Activated CD8-positive, alpha-beta memory T cell treated with anti-CD3 and anti-CD28 coated beads for 24 hours (primary cell): ENCODE data around the gene ALK.

Experiments
- DNase-seq: peaks from one replicate; pipeline ENCODE4 v3.0.0-alpha.2; 2020

Gene ALK

DNA sequence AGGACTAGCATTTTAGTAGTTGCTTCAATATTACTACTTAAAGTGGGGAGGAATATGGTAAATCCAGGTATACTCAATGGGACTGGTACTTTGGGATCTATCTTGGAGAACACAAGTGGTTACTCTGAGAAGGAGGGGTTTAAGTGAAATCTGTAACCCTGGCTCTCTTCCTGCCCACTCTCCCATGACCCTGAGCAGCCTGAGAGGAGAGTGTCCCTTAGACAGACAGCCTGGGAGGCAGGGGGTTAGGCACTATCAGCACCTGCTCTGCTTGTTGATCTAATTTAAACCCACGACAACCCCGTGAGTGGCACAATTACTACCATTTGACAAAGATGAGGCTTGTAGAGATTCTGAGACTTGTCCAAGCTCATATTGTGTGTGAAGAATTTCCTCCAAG lies 395.5 kb downstream of the ALK start:
- DNase-seq, result no peak

DNA sequence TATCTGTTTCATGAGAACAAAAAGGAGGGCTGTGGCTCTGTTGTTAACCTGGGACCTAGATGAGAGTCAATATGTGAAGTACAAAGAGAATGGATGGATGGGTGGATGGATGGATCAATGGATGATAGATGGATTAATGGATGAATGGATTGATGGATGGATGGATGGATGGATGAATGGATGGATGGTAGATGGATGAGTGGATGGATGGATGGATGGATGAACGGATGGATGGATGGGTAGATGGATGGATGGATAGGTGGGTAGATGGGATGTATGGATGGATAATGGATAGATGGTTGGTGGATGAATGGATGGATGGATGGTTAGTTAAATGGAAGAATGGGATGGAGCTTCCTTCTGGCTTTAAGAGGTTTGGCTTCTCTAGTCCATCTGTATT lies 396.7 kb downstream of the ALK start:
- DNase-seq, result no peak

DNA sequence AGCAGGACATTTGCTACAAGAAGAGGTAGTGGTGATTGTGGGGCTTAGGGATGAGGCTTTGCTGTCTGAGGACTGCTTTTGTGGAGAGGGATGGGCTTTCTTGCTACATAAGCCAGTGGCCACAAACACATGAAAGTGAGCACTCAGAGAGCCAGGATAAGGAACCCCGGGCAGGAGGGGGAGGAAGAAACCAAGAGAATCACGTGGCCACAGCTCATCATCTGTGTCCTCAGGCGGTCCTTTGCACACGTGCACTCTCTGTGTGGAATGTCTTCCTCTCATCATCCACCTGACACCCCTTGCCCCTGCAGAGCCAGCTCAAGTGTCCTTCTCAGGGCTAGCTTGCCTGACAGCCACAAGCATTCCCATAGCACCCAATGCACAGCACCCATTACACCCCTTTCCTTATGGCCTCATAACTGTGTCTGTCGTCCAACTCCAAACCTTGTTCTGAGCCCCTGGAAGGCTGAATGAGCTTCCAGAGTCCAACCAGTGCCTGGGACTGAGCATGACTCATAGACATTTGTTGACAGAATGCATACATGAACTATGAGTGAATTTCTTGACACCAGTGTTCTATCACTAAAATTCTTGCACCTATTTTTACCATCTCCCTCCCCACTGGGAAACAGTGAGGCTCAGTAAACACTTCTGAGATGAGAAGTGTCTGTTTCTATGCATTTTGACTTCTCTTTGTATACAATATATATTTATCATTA lies 398.3 kb downstream of the ALK start:
- no peak for DNase-seq

DNA sequence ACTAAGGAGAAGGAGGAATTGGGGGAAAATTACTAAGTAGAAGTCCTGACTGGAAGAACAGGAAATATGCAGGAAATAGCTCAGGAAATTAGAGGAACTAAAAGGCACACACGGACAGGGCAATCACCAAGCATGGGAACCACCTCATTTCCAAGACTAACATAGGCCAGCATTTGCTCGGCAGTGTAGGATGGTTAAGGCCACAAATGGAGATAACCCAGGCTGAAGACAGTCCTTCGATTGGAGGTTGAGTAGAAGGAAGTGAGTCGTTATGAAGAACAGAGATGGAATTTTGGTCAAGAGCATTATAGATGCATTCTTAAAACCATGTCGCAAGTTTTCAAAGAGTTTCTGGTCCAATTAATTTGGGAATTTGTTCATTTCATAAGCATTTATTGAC lies 401.4 kb downstream of the ALK start:
- DNase-seq, result no peak

DNA sequence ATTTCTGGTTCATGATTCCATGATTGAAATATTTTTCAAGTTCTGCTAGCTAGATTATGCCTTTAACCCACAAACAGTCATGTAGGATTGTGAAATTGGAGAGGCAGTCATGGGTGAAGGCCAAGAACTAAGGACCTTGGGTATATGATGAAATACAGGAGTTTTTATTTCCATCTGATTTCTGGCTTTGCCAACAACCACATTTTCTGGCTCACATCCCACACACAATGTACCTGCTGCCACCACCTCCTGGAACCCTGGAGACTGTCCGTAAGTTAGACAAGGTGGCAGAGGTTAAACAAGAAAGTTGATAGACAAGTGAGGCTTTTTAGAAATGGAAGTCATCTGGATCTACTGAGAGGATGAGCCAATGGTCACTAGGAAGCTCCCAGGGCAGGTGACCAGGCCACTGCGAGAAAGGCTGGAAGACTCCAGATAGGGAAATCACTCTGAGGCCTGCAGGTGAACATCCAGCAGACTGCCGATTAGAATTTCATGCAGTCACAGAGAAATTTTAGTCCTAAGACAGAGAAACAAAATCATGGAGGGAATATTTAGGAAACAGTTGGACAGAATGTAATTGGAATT lies 402.0 kb downstream of the ALK start:
- no peak for DNase-seq

DNA sequence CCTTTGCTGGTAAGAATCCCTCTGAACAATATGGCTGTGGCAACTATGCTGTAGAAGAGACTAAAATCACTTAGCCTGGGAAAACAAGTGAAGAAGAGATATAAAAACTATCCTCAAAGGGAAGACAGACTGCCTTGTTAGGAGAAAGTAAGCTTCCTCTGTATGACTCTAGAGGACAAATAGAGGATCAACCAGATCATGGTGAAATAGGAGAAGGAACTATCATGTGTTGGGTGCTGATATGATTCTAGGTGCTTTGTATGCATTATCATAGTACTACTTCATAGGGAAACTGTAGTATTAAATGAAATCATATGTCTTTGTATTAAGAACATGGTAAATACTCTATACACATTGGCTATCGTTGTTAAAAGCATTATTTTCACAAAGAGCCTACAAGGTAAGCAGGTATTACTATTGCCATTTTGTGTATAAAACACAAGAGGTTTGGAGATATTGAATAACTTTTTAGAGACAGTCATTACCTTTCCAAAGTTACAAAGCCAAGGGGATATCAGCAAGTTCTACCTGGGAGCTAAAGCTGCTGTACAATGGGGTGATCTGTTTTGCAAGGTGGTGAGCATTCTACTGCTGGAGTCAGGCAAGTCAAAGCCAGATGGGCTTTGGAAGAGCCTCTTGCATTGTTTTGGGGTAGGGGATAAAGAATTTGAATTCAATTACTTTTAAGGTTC lies 402.6 kb downstream of the ALK start:
- DNase-seq, result no peak

DNA sequence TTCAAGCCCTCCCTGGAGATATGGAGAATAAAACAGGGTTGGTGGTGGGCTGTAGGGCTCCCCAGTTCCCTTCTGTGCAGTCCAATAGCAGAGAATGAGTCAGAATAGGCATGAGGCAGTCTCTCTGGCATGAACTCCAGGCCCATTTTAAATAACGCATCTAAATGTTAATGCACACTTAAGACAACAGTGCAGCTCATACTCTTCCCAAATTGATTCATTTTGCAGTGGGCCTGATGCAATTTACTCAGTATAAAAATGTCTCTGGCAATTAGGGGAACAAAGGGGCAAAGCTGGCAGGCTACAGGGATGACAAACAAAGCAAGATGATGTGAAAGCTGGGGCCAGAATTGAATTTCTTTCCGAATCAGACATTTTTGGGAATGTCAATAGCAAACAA lies 403.4 kb downstream of the ALK start:
- DNase-seq, result no peak

DNA sequence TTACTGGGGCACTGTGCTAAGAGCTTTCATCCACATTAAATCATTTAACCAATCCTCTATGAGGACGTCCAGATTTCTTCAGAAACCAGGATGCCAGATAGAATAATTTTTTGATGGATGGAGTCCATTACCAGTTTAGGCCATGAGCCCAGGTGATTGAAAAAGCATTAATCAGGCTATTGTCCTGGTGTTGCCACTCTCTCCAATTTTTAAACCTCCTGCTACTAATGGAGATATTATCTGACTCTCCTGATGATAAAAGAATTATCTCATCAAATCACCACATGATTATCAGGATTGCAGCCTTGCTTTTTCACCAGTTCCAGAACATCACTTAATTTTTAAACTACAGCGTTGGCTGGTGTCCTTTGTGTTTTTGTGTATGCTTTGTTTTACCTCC lies 404.0 kb downstream of the ALK start:
- no peak for DNase-seq

DNA sequence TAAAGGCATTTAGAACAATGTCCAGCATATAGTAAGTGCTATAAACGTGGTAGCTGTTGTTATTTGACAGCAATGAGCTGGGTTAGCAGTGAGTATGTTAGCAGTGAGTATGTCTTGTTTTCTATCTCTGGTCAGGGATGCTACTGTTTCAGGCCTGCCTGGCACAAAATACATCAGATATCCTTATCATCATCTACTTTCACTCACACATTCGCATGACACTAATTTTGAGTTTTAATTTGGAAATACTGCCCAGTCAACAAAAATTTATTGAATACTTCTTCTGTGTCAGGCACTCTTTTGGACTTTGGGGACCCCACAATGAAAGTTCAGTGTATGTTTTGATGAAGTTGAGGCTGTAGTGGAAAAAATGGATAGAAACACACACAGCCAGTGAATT lies 404.6 kb downstream of the ALK start:
- no peak for DNase-seq

DNA sequence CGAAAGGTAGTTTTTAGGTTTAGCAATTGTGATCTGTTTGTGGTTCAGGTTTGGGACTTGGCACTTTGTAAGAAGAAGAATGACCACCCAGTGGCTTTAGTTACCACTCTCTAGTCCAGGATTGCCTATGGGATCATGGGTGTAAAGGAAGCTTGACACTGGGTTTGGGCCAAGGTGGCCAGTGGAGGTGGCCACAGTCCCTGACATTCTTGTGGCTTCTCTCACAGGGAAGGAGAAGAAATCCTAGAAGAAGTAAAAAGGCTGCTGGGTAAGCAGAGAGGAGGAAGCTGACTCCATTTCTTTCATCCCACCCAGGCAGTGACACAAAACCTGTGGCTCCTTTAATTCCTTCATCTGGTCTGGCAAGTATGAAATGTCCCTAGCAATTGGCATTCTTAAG lies 411.5 kb downstream of the ALK start:
- DNase-seq, result no peak

DNA sequence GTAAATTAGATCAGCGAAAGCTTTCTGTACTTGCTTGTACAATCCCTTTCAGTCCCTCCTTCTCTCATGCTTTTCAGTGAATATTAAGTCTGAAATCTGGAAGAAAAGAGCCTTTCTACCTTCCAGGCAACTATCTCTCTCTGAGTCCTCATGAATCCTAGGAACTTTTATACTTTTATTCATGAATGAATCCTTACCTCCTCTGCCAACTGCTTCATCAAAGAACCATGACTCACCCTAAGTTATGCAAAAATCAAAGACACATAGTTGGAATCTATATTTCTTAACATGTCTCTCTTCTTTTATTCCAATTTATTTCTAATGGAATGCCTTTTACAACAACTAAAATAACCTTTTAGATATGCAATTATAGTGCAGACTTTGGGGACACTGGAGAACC lies 412.0 kb downstream of the ALK start:
- DNase-seq, result no peak

DNA sequence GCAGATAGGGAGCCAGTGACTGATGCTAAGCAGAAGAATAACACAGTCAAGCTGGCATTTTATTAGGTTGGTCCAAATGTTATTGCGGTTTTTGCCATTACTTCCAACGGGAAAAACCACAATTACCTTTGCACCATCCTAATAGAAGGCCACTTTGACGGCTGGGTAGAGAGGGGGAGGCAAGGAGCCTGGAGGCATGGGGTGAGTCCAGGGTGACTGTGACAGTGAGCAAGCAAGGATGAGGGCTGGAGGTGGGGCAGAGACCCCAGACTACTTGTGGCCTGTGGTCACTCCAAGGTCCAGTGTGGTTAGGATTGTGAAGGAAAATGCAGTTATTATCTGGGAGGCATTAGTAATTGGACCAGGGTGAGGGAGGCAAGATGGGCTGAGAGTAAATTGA lies 416.6 kb downstream of the ALK start:
- DNase-seq, result no peak

DNA sequence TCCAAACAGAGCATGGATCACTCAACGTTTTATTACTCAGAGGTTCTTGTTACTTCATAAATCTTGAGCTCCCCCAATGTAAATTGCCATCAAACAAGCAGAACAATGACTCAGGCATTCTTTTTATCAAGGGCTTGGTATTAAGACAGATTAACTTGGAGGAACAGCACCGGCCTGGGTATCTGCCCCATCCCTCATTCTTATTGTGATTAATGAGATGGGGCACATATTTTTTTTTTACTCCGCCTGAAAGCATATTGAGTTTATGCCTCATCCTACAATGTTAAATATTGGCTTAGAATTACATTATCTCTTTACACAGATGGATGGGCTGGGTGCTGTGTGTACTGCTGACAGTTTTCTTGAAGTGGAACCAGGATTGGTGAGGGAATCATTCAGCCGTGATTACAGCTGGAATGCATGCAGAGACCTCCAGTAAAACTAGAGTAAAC lies 418.9 kb downstream of the ALK start:
- no peak for DNase-seq

DNA sequence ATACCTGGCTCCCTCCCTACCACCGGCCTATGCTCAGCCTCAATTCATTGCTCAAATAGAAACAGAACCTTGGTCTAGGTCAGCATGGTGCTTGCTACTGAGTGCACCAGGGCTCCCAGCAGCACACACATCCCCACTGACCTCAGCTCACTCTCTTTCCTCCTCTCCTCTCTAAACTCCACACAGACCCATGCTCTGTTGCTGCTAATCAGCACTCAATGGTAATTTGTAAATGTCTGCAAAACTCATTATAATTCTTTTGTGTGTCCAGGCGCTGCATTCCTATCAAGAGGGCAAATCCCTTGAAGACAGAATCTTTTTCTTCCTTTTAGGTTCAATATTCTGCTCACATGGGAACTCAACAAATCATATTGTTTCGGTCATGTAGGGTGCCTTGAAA lies 424.0 kb downstream of the ALK start:
- no peak for DNase-seq

DNA sequence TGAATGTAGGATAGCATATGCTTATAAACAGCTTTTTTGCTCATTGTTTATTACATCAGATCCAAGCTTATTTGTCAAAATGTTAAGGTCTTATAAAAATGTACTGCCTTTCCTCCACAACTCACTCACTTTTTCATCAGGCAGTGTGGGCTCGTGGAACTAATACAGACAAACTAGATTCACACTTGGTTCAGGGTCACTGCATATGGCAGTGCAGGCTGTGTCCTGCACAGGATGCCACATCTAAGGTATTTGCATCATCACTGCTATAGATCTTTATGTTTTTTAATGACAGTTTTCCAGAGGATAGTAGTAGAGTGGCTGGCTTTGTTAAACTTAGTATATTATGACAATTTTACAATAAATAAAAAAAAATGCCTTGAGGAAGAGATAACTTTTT lies 425.2 kb downstream of the ALK start:
- no peak for DNase-seq

DNA sequence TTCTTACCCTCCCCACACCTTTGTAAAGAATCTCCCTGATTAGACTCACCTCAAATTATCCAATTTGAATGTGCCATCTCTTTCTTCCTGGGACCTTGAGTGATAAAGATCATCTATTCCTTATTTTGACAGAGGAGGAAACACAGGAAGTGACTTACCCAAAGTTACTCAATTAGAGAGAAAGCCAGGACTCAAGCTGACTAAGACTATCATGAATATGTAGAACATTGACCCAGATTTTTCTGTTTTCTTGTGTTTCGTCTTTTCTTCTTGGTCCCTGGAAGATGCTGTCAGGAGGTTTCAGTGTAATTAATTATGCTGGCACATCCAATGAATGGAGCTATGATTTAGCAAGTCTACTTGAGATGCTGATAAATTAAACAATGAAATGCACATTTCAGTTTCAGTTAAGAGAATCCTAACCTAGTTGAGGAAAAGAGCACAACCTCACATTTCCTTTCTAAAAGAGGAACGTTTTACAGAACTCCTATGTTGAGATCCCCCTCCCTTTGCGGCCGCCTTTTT lies 425.8 kb downstream of the ALK start:
- DNase-seq, result no peak

DNA sequence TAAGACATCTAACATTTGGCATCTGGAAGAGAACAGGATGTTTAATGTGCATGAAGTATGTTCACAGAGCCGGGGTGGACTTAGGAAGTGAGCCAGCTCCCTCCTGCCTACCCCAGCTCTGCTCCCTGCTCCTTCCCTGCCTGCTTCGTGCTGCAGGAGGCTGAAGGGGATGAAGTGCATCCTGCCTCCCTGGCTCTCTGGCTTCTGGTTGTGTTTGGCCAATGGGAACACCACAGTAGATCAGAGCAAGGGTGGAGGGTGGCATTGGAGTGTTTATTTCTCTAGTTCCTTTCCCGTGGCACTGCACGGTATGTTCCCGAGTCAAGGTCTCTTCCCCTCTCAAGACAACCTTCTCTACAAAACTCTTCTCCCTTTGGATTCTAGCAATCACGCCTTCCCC lies 426.3 kb downstream of the ALK start:
- DNase-seq, result no peak

DNA sequence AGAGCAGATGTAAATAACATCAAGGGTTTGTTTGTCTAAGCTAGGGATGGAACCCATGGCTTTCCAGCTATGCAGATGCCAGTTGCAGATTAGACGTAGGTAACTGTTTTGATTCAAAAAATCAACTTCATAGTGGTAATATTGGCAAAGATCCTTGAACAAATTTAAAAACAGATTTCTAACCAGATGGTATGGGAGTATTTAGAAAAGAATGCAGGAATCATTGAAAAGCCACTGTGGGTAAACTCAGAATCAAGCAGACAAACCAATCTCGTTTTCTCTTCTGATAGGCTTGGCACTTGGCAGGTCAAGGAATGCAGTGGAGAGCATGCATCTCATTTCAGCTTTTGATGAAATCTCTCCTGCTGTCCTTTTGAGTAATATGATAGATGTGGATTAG lies 428.7 kb downstream of the ALK start:
- no peak for DNase-seq

DNA sequence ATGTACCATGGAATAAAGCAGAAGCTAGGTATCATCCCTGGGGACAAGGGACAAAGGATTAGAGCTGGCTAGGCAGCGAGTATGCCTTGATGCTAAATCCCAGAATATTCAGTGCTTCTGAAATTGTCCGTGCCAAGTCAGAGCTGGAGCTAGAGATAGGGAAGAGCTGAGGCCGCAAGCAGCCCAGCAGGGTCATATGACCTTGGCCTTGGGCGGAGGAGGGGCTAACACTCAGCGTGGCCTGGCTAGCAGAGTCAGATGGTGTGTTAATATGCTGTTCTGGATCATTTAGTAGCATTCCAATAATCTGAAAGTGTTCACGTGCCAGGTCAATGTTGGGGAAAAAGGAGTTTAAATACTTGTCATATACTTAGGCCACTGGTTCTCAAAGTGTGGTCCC lies 431.3 kb downstream of the ALK start:
- DNase-seq, result no peak

DNA sequence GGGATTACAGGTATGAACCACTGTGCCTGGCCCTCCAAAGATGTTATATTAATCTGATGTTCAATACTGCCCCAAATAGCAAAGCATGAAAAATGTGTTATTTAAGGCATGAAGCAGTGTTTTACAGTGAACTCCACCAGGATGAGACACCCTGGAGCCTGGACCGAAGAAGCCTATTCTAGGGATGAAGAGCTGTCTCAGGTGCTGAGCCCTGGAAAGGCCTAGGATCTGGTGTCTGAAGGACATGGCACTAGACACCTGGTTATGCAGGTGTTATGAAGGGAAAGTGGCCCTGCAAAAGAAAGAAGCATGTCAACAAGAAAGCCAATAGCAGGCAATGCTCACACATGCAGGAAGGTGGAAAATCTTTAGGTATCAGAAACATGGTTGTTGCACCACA lies 431.8 kb downstream of the ALK start:
- no peak for DNase-seq

DNA sequence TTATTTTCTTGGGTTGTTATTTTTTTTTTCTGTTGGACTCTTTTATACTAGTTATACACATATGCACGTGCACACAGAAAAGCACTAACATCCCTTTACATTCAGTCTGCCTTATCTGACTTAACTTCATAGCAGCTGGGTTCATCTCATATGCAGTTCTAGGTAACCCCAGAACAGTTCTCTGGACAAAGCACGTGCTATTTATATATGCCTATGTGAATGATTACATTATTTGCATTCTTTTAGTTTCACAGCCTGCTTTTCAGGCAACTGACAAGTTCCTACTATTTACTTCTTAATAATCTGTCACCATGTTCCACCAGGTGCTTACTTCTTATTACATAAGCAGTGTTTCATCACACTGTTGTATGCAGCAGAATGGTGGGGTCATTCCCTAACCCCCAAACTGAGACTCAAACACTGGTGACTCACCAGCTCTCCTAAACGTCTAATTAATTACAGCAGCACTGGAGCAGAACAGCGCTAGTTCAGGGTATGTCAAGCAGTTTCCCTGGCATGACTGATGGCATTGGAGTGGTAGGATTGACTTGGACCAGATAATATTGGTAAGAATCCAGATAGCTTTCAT lies 433.3 kb downstream of the ALK start:
- DNase-seq, result no peak

DNA sequence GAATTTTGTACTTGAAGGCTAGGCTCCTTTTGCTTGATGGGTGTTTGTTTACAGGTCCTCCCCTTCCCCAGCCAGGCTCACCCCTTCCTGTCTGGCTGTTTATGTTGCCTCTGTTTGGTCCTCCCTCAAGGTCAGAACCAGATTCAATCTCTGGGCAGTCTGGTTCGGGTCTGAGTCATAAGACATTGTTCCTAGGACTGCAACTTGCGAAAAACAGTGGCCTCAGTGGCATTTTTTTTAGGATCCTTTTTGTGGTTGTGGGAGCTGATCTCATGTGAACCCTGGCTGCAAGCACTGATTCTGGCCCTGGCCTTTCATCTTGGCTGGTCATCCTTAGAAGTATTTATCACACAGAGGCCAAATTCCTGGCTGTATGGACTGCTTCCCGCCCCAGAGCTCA lies 435.8 kb downstream of the ALK start:
- DNase-seq, result no peak

DNA sequence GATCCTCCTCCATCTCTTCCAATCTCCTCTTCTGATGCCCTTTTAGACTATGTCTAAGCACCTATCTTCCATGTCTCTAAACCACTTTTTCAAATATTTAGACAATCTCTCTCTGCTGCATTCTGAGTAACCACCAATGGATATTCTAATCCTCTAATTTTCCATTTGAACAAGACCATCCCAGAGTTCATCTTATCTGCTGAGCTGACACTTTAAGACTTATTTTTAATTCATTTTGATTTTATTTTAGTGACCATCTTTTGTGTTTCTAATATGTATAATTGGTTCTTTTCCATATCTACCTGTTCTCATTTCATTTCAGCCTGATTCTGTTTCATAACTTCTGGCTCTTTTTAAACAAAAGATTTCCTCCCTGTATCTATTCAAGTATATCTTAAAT lies 436.3 kb downstream of the ALK start:
- DNase-seq, result no peak

DNA sequence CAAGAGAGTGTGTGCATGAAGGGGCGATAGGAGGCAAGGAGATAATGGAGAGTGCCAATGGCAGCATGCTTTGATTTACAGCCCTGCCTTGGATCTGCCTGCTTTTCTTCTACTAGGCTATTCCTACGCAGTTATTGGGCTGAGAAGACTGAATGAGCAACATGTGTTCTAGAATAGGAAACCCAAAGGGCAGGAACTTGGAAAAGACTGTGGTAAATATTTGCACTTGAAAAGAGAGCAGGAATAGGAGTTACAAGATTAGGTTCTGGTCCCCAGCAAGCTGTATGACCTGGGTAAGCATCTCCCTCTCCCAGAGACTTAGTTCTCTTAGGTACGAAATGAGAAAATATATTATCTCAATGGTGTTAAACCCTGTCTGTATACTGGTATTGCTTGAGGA lies 438.5 kb downstream of the ALK start:
- DNase-seq, result no peak
